ENCODE data around the gene HEMK1.

- TF ChIP-seq CTCF (conservative IDR thresholded peaks at IDR 0.05) (no peak), ZFX (IDR thresholded peaks at IDR 0.05) (no peak)
Observed at GRCh38 chr3:50630877-50631276, 61.6 kb downstream of the HEMK1 start.
